Vagina (tissue), 2 donors: ENCODE data around the gene TMC1. TPM values are rescaled to one million over a fixed set of nuclear protein-coding genes. Genes with fewer than 3 reads are reported as not detected.

Source experiments
- DNase-seq, 2 donors: peaks; one replicate each; pipeline ENCODE4 v3.0.0-alpha.2; 2017; ENCODE audit errors: extremely low spot score in 2 of 2
- H3K27ac ChIP-seq: fragments of 200-600 bp; sonication (generic); one replicate; pipeline ENCODE4 v1.5.1; 2019
- H3K27me3 ChIP-seq: fragments of 200-600 bp; sonication (generic); one replicate; pipeline ENCODE4 v1.5.1; 2019
- H3K36me3 ChIP-seq, 2 donors: fragments of 200-600 bp; sonication (generic); one replicate each; pipeline ENCODE4 v1.5.1; 2017 to 2019
- H3K4me1 ChIP-seq: fragments of 200-600 bp; sonication (generic); one replicate; pipeline ENCODE4 v1.5.1; 2019
- H3K4me3 ChIP-seq, 2 donors: fragments of 200-600 bp; sonication (generic); 1 replicate in 1 of 2; 2 replicates in 1 of 2; pipeline ENCODE4 v1.5.1; 2016 to 2019
- H3K9me3 ChIP-seq: fragments of 200-600 bp; sonication (generic); one replicate; pipeline ENCODE4 v1.5.1; 2019
- POLR2A ChIP-seq, 2 donors: fragments of 450-650 bp; IDR thresholded peaks; one replicate each; pipeline ENCODE4 v1.6.1; 2017; ENCODE audit warnings: antibody characterized with exemption in 2 of 2, mild to moderate bottlenecking in 2 of 2, moderate library complexity in 2 of 2
- POLR2AphosphoS5 ChIP-seq, 2 donors: sonication (generic); formaldehyde crosslinking; IDR thresholded peaks; one replicate each; pipeline ENCODE4 v1.9.0; 2017; ENCODE audit warnings: antibody characterized with exemption in 2 of 2, mild to moderate bottlenecking in 2 of 2, low read depth in 1 of 2; ENCODE audit not compliant: insufficient read depth in 1 of 2
- intact Hi-C: fragments of 100-400 bp; cut with DNase I; formaldehyde crosslinking; loops from one replicate; pipeline ENCODE4 v1.15.1; 2023
- total RNA-seq: library from RNA; depleted of rRNA; stranded (reverse); fragments of >200 nt; gene quantifications from one replicate; pipeline ENCODE4 v1.2.3, GENCODE V29; 2016
- TF ChIP-seq, protein P1 (sequence below), 3 experiments: fragments of 450-650 bp in 2 of 3; fragments of 200-600 bp in 1 of 3; sonication (generic) in 1 of 3; IDR thresholded peaks; one replicate each; pipeline ENCODE4 v1.5.1; 2017 to 2019; ENCODE audit warnings: antibody characterized with exemption in 3 of 3, mild to moderate bottlenecking in 2 of 3, moderate library complexity in 2 of 3

The TMC1 gene
- total RNA-seq, 1 donor from 2014 or later, result not detected

DNA sequence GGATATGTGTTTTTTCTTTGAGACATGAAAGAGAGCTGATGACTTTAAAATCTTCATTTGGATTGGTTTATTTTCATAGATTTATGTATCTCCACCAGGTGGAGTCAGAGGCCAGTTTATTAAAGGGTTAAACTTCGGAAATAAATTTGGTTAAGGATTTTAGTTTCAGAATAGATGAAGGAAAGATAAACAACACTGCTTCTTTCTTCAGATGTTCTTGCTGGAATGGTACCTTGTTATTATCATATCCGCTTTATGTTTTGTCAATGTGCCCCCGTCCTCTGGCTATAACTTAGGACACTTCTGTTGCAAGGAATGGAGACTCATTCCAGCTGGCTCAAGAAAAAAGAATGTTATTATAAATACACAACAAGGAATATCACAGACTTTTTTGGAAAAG, 350.3 kb downstream of the TMC1 start:
- Histone ChIP-seq H3K4me1 (peaks cover 19% of the 10 kb centered on the region), H3K27ac (no peak overlapping the region), H3K36me3 (no peaks in the 10 kb centered on the region), H3K9me3 (no peaks in the 10 kb centered on the region), H3K4me3 (no peak overlapping the region), H3K27me3 (no peaks in the 10 kb centered on the region)
- no peak for DNase-seq
- intact Hi-C loops, result no loop called here
- TF ChIP-seq, protein P1, sequence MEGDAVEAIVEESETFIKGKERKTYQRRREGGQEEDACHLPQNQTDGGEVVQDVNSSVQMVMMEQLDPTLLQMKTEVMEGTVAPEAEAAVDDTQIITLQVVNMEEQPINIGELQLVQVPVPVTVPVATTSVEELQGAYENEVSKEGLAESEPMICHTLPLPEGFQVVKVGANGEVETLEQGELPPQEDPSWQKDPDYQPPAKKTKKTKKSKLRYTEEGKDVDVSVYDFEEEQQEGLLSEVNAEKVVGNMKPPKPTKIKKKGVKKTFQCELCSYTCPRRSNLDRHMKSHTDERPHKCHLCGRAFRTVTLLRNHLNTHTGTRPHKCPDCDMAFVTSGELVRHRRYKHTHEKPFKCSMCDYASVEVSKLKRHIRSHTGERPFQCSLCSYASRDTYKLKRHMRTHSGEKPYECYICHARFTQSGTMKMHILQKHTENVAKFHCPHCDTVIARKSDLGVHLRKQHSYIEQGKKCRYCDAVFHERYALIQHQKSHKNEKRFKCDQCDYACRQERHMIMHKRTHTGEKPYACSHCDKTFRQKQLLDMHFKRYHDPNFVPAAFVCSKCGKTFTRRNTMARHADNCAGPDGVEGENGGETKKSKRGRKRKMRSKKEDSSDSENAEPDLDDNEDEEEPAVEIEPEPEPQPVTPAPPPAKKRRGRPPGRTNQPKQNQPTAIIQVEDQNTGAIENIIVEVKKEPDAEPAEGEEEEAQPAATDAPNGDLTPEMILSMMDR (IDR thresholded peaks at IDR 0.05), result peak in 2 of 3 experiments; percentile 24 to 44
- TF ChIP-seq POLR2A (IDR thresholded peaks at IDR 0.05), result no peak

- Histone ChIP-seq H3K27ac (no peak overlapping the region), H3K4me3 (no peak overlapping the region), H3K9me3 (no peaks in the 10 kb centered on the region), H3K4me1 (peaks cover 19% of the 10 kb centered on the region), H3K36me3 (no peaks in the 10 kb centered on the region), H3K27me3 (no peaks in the 10 kb centered on the region)
- DNase-seq, result no peak
- TF ChIP-seq, protein P1 (IDR thresholded peaks at IDR 0.05), result no peak
- TF ChIP-seq POLR2AphosphoS5 (IDR thresholded peaks at IDR 0.05; ENCODE audit: insufficient read depth in 1 of 2, low read depth in 1 of 2) (no peak), POLR2A (IDR thresholded peaks at IDR 0.05) (no peak)
- intact Hi-C loops, result no loop called here
Observed at GRCh38 chr9:72872718-72873117, 351.3 kb downstream of the TMC1 start.

- intact Hi-C loops, result no loop called here
- Histone ChIP-seq H3K9me3 (no peaks in the 10 kb centered on the region), H3K4me3 (no peak overlapping the region), H3K27ac (no peak overlapping the region), H3K36me3 (no peaks in the 10 kb centered on the region), H3K4me1 (peaks cover 19% of the 10 kb centered on the region), H3K27me3 (no peaks in the 10 kb centered on the region)
- DNase-seq, result no peak
- no peak for TF ChIP-seq POLR2A (IDR thresholded peaks at IDR 0.05)
- no peak for TF ChIP-seq POLR2AphosphoS5 (IDR thresholded peaks at IDR 0.05; ENCODE audit: insufficient read depth in 1 of 2, low read depth in 1 of 2)
- TF ChIP-seq, protein P1 (IDR thresholded peaks at IDR 0.05), result no peak
Observed at GRCh38 chr9:72873456-72873855, 352.0 kb downstream of the TMC1 start.

DNA sequence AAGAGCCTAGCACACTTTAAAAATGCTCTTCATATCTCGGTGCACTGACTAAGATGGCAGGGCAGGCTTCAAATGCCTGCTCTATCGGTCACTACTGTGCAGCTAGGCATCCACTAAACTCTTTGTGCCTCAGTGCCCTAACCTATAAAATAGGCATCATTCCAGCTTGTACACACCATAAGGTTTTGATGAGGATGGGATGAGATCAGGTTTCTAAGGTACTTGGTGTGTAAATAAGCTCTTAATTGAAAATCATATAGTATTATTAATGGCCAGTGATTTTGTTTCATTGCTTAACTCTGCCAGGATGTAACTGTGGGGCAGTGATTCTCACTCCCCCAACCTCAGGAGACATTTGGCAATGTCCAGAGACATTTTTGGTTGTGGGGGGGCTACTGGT, 352.9 kb downstream of the TMC1 start:
- intact Hi-C loops, result no loop called here
- no peak overlapping the region for H3K27ac ChIP-seq

GRCh38 chr9:72875221-72875620, 353.8 kb downstream of the TMC1 start:
- Histone ChIP-seq H3K4me3 (no peak overlapping the region), H3K9me3 (no peaks in the 10 kb centered on the region), H3K27me3 (no peaks in the 10 kb centered on the region), H3K4me1 (peaks cover 19% of the 10 kb centered on the region), H3K36me3 (no peaks in the 10 kb centered on the region), H3K27ac (no peak overlapping the region)
- TF ChIP-seq, protein P1 (IDR thresholded peaks at IDR 0.05), result no peak
- no peak for TF ChIP-seq POLR2AphosphoS5 (IDR thresholded peaks at IDR 0.05; ENCODE audit: insufficient read depth in 1 of 2, low read depth in 1 of 2)
- no peak for TF ChIP-seq POLR2A (IDR thresholded peaks at IDR 0.05)
- DNase-seq, result no peak
- intact Hi-C loops, result no loop called here

More for the DNA sequence above, 352.9 kb downstream of the TMC1 start:
- Histone ChIP-seq H3K4me1 (peaks cover 19% of the 10 kb centered on the region), H3K27me3 (no peaks in the 10 kb centered on the region), H3K36me3 (no peaks in the 10 kb centered on the region), H3K4me3 (no peak overlapping the region), H3K9me3 (no peaks in the 10 kb centered on the region)
- DNase-seq, result no peak
- TF ChIP-seq POLR2A (IDR thresholded peaks at IDR 0.05) (no peak), POLR2AphosphoS5 (IDR thresholded peaks at IDR 0.05; ENCODE audit: insufficient read depth in 1 of 2, low read depth in 1 of 2) (no peak)
- TF ChIP-seq, protein P1 (IDR thresholded peaks at IDR 0.05), result no peak
